ENCODE measurements around the gene NCKAP5. TPM values are rescaled to one million over a fixed set of nuclear protein-coding genes. Genes with fewer than 3 reads are reported as not detected.
"Not testable (repeated sequence)": the region's sequence is repeated elsewhere in the genome, so short reads cannot be mapped to it uniquely, and the experiment has no call there.

The NCKAP5 gene
- total RNA-seq, 1 donor from 2014 or later, result 8.8 TPM

DNA sequence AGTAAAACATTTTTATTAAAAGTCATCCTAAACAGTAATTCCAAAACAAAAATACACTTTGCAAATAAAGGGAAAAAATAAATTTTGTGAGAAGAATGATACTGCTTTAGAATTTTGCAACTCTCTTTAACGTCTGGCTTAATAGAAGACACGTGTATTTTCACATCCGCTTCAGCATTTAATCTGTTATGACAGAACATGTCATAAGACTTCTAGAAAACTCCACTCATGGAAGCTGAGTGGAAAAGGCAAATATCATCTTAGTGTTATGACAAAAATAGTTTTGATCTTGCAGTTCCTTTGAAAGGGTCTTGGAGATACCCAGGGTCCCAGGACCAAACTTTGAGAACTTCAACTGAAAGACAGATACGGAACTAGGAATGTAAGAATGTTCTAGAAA is 350.1 kb downstream of the NCKAP5 start:
- Histone ChIP-seq H3K27ac (no peak overlapping the region), H3K9me3 (no peaks in the 10 kb centered on the region), H3K27me3 (no peaks in the 10 kb centered on the region), H3K36me3 (no peaks in the 10 kb centered on the region), H3K4me3 (no peak overlapping the region), H3K4me1 (no peaks in the 10 kb centered on the region)
- no peak for DNase-seq (ENCODE audit: extremely low spot score in 2 of 2)
- intact Hi-C loops (cut with DNase I), result no loop called here
- TF ChIP-seq POLR2AphosphoS5 (IDR thresholded peaks at IDR 0.05; ENCODE audit: insufficient read depth in 1 of 2, low read depth in 1 of 2) (no peak), POLR2A (IDR thresholded peaks at IDR 0.05) (no peak)
- TF ChIP-seq, protein P1, sequence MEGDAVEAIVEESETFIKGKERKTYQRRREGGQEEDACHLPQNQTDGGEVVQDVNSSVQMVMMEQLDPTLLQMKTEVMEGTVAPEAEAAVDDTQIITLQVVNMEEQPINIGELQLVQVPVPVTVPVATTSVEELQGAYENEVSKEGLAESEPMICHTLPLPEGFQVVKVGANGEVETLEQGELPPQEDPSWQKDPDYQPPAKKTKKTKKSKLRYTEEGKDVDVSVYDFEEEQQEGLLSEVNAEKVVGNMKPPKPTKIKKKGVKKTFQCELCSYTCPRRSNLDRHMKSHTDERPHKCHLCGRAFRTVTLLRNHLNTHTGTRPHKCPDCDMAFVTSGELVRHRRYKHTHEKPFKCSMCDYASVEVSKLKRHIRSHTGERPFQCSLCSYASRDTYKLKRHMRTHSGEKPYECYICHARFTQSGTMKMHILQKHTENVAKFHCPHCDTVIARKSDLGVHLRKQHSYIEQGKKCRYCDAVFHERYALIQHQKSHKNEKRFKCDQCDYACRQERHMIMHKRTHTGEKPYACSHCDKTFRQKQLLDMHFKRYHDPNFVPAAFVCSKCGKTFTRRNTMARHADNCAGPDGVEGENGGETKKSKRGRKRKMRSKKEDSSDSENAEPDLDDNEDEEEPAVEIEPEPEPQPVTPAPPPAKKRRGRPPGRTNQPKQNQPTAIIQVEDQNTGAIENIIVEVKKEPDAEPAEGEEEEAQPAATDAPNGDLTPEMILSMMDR (IDR thresholded peaks at IDR 0.05), result no peak

DNA sequence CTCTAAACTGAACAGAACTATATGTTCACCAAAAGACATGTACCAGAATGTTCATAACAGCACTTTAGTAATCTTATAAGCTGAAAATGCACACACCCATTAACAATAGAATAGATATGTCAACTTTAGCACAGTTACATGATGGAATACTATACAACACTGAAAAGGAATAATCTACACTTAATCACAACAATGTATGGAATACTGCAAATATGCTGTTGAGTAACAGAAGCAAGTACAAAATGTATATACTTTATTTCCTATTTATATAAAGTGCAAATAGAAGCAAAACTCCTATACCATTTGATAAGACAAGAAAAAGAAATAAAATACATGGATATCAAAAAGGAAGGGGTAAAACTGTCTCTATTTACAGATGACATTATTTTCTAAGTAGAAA is 352.8 kb downstream of the NCKAP5 start:
- TF ChIP-seq POLR2AphosphoS5 (IDR thresholded peaks at IDR 0.05; ENCODE audit: insufficient read depth in 1 of 2, low read depth in 1 of 2) (no peak), POLR2A (IDR thresholded peaks at IDR 0.05) (no peak)
- TF ChIP-seq, protein P1 (IDR thresholded peaks at IDR 0.05), result no peak
- no peaks in the 10 kb centered on the region for H3K4me1 ChIP-seq
- H3K27ac ChIP-seq, result no peak overlapping the region
- H3K4me3 ChIP-seq, result no peak overlapping the region
- H3K36me3 ChIP-seq, result no peaks in the 10 kb centered on the region
- H3K27me3 ChIP-seq, result no peaks in the 10 kb centered on the region
- intact Hi-C loops (cut with DNase I), result no loop called here
- no peak for DNase-seq (ENCODE audit: extremely low spot score in 2 of 2)
- no peaks in the 10 kb centered on the region for H3K9me3 ChIP-seq

DNA sequence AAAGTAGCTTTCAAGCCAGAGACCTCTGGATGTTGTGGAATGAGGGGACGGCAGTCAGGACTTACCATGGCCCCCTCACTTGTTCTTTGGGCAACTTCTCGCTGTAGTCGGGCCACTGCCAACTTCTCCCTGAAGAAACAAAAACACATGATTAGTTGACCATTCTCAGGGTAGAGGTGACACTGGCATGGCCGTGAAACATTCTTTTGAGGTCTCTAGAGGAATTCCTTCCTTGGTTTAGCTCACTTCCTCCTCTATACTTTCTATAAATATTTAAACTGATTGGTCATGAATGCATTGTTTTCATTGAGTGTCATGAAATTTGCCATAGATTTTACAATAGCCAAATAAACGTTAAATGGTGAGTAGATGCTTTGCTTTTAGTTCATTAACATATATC is 354.6 kb downstream of the NCKAP5 start:
- H3K9me3 ChIP-seq, result no peaks in the 10 kb centered on the region
- intact Hi-C loops (cut with DNase I), result no loop called here
- DNase-seq (ENCODE audit: extremely low spot score in 2 of 2), result no peak
- no peak overlapping the region for H3K27ac ChIP-seq
- H3K4me3 ChIP-seq, result no peak overlapping the region
- H3K36me3 ChIP-seq, result no peaks in the 10 kb centered on the region
- TF ChIP-seq POLR2AphosphoS5 (IDR thresholded peaks at IDR 0.05; ENCODE audit: insufficient read depth in 1 of 2, low read depth in 1 of 2), result no peak
- TF ChIP-seq, protein P1 (IDR thresholded peaks at IDR 0.05), result no peak
- no peak for TF ChIP-seq POLR2A (IDR thresholded peaks at IDR 0.05)
- H3K4me1 ChIP-seq, result no peaks in the 10 kb centered on the region
- no peaks in the 10 kb centered on the region for H3K27me3 ChIP-seq

DNA sequence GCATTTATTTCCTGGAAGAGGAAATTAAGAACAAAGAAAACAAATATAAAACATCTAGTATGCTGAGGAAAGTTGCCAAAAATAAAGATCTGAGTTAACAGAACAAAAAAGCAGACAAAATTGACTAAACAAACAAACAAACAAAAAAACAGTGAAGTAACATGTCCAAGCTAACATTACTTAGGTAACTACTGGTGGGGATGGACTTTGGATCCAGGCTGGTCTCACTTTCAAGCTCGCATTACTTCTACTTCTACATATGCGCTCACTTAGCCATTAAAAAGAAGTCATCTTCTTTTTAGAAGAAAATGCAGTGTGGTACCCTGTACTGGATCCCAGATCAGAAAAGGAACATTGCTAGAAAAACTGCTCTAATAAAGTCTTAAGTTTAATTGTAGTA is 358.9 kb downstream of the NCKAP5 start:
- Histone ChIP-seq H3K36me3 (no peaks in the 10 kb centered on the region), H3K27me3 (no peaks in the 10 kb centered on the region), H3K4me1 (no peaks in the 10 kb centered on the region), H3K9me3 (peaks cover 4% of the 10 kb centered on the region), H3K4me3 (no peak overlapping the region), H3K27ac (no peak overlapping the region)
- no peak for DNase-seq (ENCODE audit: extremely low spot score in 2 of 2)
- intact Hi-C loops (cut with DNase I), result no loop called here
- TF ChIP-seq, protein P1 (IDR thresholded peaks at IDR 0.05), result no peak
- TF ChIP-seq POLR2A (IDR thresholded peaks at IDR 0.05), result no peak
- no peak for TF ChIP-seq POLR2AphosphoS5 (IDR thresholded peaks at IDR 0.05; ENCODE audit: insufficient read depth in 1 of 2, low read depth in 1 of 2)

DNA sequence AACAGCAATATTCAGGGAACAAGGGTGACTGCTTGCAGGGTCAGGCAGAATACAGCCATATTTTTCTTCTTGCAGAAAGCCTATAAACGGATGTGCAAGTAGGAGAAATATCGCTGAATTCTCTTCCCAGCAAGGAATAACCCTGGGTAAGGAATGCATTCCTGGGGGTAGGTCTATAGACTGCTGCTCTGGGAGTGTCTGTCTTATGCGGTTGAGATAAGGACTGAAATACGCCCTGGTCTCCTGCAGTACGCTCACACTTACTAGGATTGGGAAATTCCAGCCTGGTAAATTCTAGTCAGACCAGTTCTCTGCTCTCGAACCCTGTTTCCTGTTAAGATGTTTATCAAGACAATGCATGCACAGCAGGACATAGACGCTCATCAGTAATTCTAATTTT is 361.6 kb downstream of the NCKAP5 start:
- H3K4me3 ChIP-seq; H3K9me3 ChIP-seq; H3K27ac ChIP-seq; DNase-seq (ENCODE audit: extremely low spot score in 2 of 2); intact Hi-C loops (cut with DNase I); H3K36me3 ChIP-seq; H3K4me1 ChIP-seq; H3K27me3 ChIP-seq: not testable (repeated sequence)

DNA sequence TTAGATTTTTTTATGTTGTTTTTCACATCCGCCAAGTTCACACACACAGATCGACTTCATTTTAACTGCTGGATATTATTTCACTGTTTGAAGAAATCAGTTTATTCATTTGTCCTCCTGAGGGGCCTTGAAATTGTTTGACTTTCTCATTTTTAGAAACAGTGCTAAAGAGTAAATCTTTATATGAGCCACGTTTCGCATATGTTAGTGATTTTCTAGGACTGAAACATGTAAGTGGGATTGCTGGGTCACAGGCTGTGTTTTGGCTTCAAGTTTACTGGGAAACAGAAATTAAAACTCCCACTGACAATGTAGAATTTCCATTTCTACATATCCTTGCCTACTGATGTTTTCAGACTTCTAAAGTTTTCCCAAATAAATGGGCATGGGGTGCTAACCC is 363.8 kb downstream of the NCKAP5 start:
- Histone ChIP-seq H3K36me3 (no peaks in the 10 kb centered on the region), H3K4me3 (no peak overlapping the region), H3K27me3 (no peaks in the 10 kb centered on the region), H3K4me1 (no peaks in the 10 kb centered on the region), H3K27ac (no peak overlapping the region), H3K9me3 (peaks cover 4% of the 10 kb centered on the region)
- intact Hi-C loops (cut with DNase I), result no loop called here
- TF ChIP-seq POLR2AphosphoS5 (IDR thresholded peaks at IDR 0.05; ENCODE audit: insufficient read depth in 1 of 2, low read depth in 1 of 2), result no peak
- TF ChIP-seq, protein P1 (IDR thresholded peaks at IDR 0.05), result no peak
- TF ChIP-seq POLR2A (IDR thresholded peaks at IDR 0.05), result no peak
- no peak for DNase-seq (ENCODE audit: extremely low spot score in 2 of 2)

Measured in vagina (tissue), 2 donors.